Measurements from ENCODE around the gene CAMK2B. TPM values are rescaled to one million over a fixed set of nuclear protein-coding genes. Genes with fewer than 3 reads are reported as not detected.
"Not testable (repeated sequence)": the region's sequence is repeated elsewhere in the genome, so short reads cannot be mapped to it uniquely, and the experiment has no call there.

CAMK2B gene
- total RNA-seq, 2 experiments from 2014 or later, result 0.11 TPM; not detected in 1

GRCh38 chr7:44184206-44184872 is 141.1 kb downstream of the CAMK2B start:
- no peak for DNase-seq
- no peak for ATAC-seq (ENCODE audit: low read depth)
- Mint-ChIP-seq H3K4me1 (no peaks in the 10 kb centered on the region), H3K27ac (no peak overlapping the region), H3K36me3 (peaks cover 2% of the 10 kb centered on the region), H3K9me3 (peaks cover 9% of the 10 kb centered on the region), H3K27me3 (peaks cover 4% of the 10 kb centered on the region), H3K4me3 (no peak overlapping the region)
- POLR2A ChIA-PET, result no interaction called here

GRCh38 chr7:44183386-44183785 is 142.0 kb downstream of the CAMK2B start:
- no peak overlapping the region for H3K27ac Mint-ChIP-seq
- no peaks in the 10 kb centered on the region for H3K4me1 Mint-ChIP-seq
- peaks cover 9% of the 10 kb centered on the region for H3K9me3 Mint-ChIP-seq
- peaks cover 7% of the 10 kb centered on the region for H3K27me3 Mint-ChIP-seq
- no peak for DNase-seq
- no peak overlapping the region for H3K4me3 Mint-ChIP-seq
- H3K36me3 Mint-ChIP-seq, result peaks cover 2% of the 10 kb centered on the region
- ATAC-seq (ENCODE audit: low read depth), result no peak
- POLR2A ChIA-PET, result no interaction called here

- H3K9me3 Mint-ChIP-seq, result peaks cover 9% of the 10 kb centered on the region
- ATAC-seq (ENCODE audit: low read depth) (no peak), DNase-seq (no peak)
- H3K27ac Mint-ChIP-seq, result no peak overlapping the region
- POLR2A ChIA-PET, result no interaction called here
- H3K36me3 Mint-ChIP-seq, result peaks cover 2% of the 10 kb centered on the region
- H3K4me1 Mint-ChIP-seq, result no peaks in the 10 kb centered on the region
- H3K4me3 Mint-ChIP-seq, result no peak overlapping the region
- H3K27me3 Mint-ChIP-seq, result peaks cover 7% of the 10 kb centered on the region
Observed at GRCh38 chr7:44182827-44183226, 142.6 kb downstream of the CAMK2B start.

GRCh38 chr7:44180631-44181030 is 144.8 kb downstream of the CAMK2B start:
- Mint-ChIP-seq H3K27me3 (peaks cover 6% of the 10 kb centered on the region), H3K27ac (no peak overlapping the region), H3K4me3 (no peak overlapping the region), H3K4me1 (no peaks in the 10 kb centered on the region), H3K9me3 (peaks cover 9% of the 10 kb centered on the region), H3K36me3 (peaks cover 2% of the 10 kb centered on the region)
- ATAC-seq (ENCODE audit: low read depth), result no peak
- POLR2A ChIA-PET, result no interaction called here
- no peak for DNase-seq

GRCh38 chr7:44177570-44178131 is 147.7 kb downstream of the CAMK2B start:
- Mint-ChIP-seq H3K9me3 (peaks cover 9% of the 10 kb centered on the region), H3K27ac (no peak overlapping the region), H3K4me1 (no peaks in the 10 kb centered on the region), H3K27me3 (peaks cover 19% of the 10 kb centered on the region), H3K4me3 (no peak overlapping the region), H3K36me3 (no peaks in the 10 kb centered on the region)
- POLR2A ChIA-PET, result no interaction called here
- DNase-seq (no peak), ATAC-seq (ENCODE audit: low read depth) (no peak)

GRCh38 chr7:44176486-44176885 is 148.9 kb downstream of the CAMK2B start:
- H3K27ac Mint-ChIP-seq, result no peak overlapping the region
- no peak overlapping the region for H3K4me3 Mint-ChIP-seq
- H3K36me3 Mint-ChIP-seq, result no peaks in the 10 kb centered on the region
- H3K9me3 Mint-ChIP-seq, result peaks cover 3% of the 10 kb centered on the region
- DNase-seq (no peak), ATAC-seq (ENCODE audit: low read depth) (no peak)
- no peaks in the 10 kb centered on the region for H3K4me1 Mint-ChIP-seq
- POLR2A ChIA-PET, result no interaction called here
- H3K27me3 Mint-ChIP-seq, result peaks cover 16% of the 10 kb centered on the region

GRCh38 chr7:44175730-44176129 is 149.7 kb downstream of the CAMK2B start:
- H3K36me3 Mint-ChIP-seq, result no peaks in the 10 kb centered on the region
- DNase-seq (no peak), ATAC-seq (ENCODE audit: low read depth) (no peak)
- no peaks in the 10 kb centered on the region for H3K9me3 Mint-ChIP-seq
- H3K27me3 Mint-ChIP-seq, result peaks cover 16% of the 10 kb centered on the region
- H3K4me1 Mint-ChIP-seq, result no peaks in the 10 kb centered on the region
- H3K4me3 Mint-ChIP-seq, result no peak overlapping the region
- no peak overlapping the region for H3K27ac Mint-ChIP-seq
- POLR2A ChIA-PET, result no interaction called here

- DNase-seq; H3K36me3 Mint-ChIP-seq; H3K27ac Mint-ChIP-seq; ATAC-seq (ENCODE audit: low read depth); H3K4me1 Mint-ChIP-seq; POLR2A ChIA-PET; H3K9me3 Mint-ChIP-seq; H3K4me3 Mint-ChIP-seq: not testable (repeated sequence)
- H3K27me3 Mint-ChIP-seq, result peaks cover 16% of the 10 kb centered on the region
Observed at GRCh38 chr7:44174694-44174948, 150.8 kb downstream of the CAMK2B start.

GRCh38 chr7:44173911-44174693 is 151.3 kb downstream of the CAMK2B start:
- Mint-ChIP-seq H3K4me3 (no peak overlapping the region), H3K27me3 (peaks cover 14% of the 10 kb centered on the region), H3K9me3 (no peaks in the 10 kb centered on the region), H3K27ac (no peak overlapping the region), H3K4me1 (no peaks in the 10 kb centered on the region), H3K36me3 (no peaks in the 10 kb centered on the region)
- no peak for ATAC-seq (ENCODE audit: low read depth)
- POLR2A ChIA-PET, result no interaction called here
- DNase-seq, result no peak

GRCh38 chr7:44172803-44173424 is 152.5 kb downstream of the CAMK2B start:
- Mint-ChIP-seq H3K4me1 (peaks cover under 1% of the 10 kb centered on the region), H3K9me3 (no peaks in the 10 kb centered on the region), H3K4me3 (no peak overlapping the region), H3K36me3 (no peaks in the 10 kb centered on the region), H3K27me3 (peaks cover 14% of the 10 kb centered on the region), H3K27ac (no peak overlapping the region)
- ATAC-seq (ENCODE audit: low read depth) (no peak), DNase-seq (no peak)
- POLR2A ChIA-PET, result no interaction called here

GRCh38 chr7:44172352-44172751 is 153.0 kb downstream of the CAMK2B start:
- Mint-ChIP-seq H3K4me3 (no peak overlapping the region), H3K36me3 (no peaks in the 10 kb centered on the region), H3K4me1 (peaks cover 5% of the 10 kb centered on the region), H3K27me3 (peaks cover 12% of the 10 kb centered on the region), H3K9me3 (no peaks in the 10 kb centered on the region), H3K27ac (no peak overlapping the region)
- POLR2A ChIA-PET, result no interaction called here
- ATAC-seq (ENCODE audit: low read depth), result no peak
- no peak for DNase-seq

GRCh38 chr7:44171901-44172300 is 153.5 kb downstream of the CAMK2B start:
- H3K36me3 Mint-ChIP-seq; ATAC-seq (ENCODE audit: low read depth); H3K27ac Mint-ChIP-seq; POLR2A ChIA-PET; H3K4me3 Mint-ChIP-seq; H3K9me3 Mint-ChIP-seq; H3K4me1 Mint-ChIP-seq; DNase-seq: not testable (repeated sequence)
- H3K27me3 Mint-ChIP-seq, result peaks cover 12% of the 10 kb centered on the region

GRCh38 chr7:44167920-44168319 is 157.5 kb downstream of the CAMK2B start:
- Mint-ChIP-seq H3K9me3 (no peaks in the 10 kb centered on the region), H3K36me3 (no peaks in the 10 kb centered on the region), H3K27ac (no peak overlapping the region), H3K4me3 (no peak overlapping the region), H3K27me3 (peaks cover 2% of the 10 kb centered on the region), H3K4me1 (peaks cover 5% of the 10 kb centered on the region)
- DNase-seq (no peak), ATAC-seq (ENCODE audit: low read depth) (no peak)
- POLR2A ChIA-PET, result interaction anchor here (0.6 kb wide), 1 partner anchor 202 kb away, joined by 3 read pairs; no protein-coding TSS in a partner anchor

Measured in activated naive CD8-positive, alpha-beta T cell treated with anti-CD3 and anti-CD28 coated beads, Interleukin-2, amount 10 ng/mL, durations not matched to agents 7 days and 5 days (primary cell).